Brain pericyte (primary cell): Measurements from ENCODE around the gene LHB.

Experiments used
- DNase-seq: peaks from one replicate; pipeline ENCODE4 v3.0.0-alpha.2; 2012; ENCODE audit warnings: low read depth, low spot score

LHB gene

GRCh38 chr19:48985711-48986110 is 31.2 kb downstream of the LHB start:
- no peak for DNase-seq

GRCh38 chr19:48982280-48982679 is 34.6 kb downstream of the LHB start:
- no peak for DNase-seq

GRCh38 chr19:48977061-48977460 is 39.8 kb downstream of the LHB start:
- DNase-seq, result no peak

- DNase-seq, result no peak
These were observed 40.7 kb downstream of the LHB start for GRCh38 chr19:48975947-48976847.

GRCh38 chr19:48970923-48971395 is 45.9 kb downstream of the LHB start:
- no peak for DNase-seq

GRCh38 chr19:48970139-48970766 is 46.6 kb downstream of the LHB start:
- DNase-seq, result no peak

GRCh38 chr19:48969276-48970138 is 47.4 kb downstream of the LHB start:
- no peak for DNase-seq

- no peak for DNase-seq
These were observed 48.1 kb downstream of the LHB start for GRCh38 chr19:48968813-48969218.

- DNase-seq, result no peak
These were observed 48.7 kb downstream of the LHB start for GRCh38 chr19:48968179-48968661.

GRCh38 chr19:48967346-48968178 is 49.3 kb downstream of the LHB start:
- no peak for DNase-seq

- no peak for DNase-seq
These were observed 50.1 kb downstream of the LHB start for GRCh38 chr19:48966541-48967345.
